Measurements from ENCODE around the gene PXYLP1.

The PXYLP1 gene

DNA sequence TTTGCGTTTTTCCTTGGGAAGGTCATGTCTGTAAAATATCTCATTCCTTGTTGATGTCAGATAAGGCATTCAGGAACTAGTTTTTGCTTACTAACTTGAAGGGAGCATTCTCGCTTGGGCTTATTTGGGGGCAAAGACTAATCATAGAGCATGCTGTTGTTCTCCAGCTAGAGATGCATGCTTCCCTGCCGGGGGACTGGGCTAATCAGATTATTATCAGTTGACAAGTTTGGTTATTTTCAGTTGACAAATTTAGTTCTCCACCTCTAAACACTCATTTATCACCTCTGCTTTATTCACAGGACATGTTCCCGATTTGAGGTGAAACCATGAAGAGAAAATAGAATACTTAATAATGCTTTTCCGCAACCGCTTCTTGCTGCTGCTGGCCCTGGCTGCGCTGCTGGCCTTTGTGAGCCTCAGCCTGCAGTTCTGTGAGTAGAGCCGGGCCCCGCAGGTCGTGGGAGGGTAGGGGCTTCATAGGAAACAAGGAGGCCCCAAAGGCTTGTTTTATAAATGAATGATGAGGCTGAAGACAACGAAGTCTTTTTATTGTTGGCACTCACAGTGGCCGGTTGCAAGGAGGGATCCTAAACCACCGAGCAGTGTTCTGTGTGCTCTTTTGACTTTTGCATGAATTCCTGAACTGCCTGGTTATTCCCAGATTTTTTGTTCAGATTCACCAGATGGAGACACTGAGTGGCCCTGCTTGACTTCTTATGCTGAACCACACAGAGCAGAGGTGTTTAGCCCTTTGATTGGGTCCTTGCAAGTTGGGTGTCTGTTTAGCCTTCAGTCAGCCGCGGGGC, 28.4 kb downstream of the PXYLP1 start:
- DNase-seq (ENCODE audit: low read depth in 1 of 2, low spot score in 1 of 2) = no peak
- H3K4me3 ChIP-seq (replicated peaks; ENCODE audit: insufficient read depth, low read length) = no peak overlapping the region
- no peak overlapping the region for H3K27ac ChIP-seq (replicated peaks)
- no peaks in the 10 kb centered on the region for H3K27me3 ChIP-seq (ENCODE audit: insufficient read depth, poor library complexity, severe bottlenecking)
- TF ChIP-seq GABPA (IDR thresholded peaks at IDR 0.05; ENCODE audit: low read depth) (no peak), POLR2AphosphoS5 (IDR thresholded peaks at IDR 0.05; ENCODE audit: low read depth) (no peak), SPI1 (IDR thresholded peaks at IDR 0.05; ENCODE audit: borderline replicate concordance, low read depth) (no peak)
- TF ChIP-seq, protein P1, sequence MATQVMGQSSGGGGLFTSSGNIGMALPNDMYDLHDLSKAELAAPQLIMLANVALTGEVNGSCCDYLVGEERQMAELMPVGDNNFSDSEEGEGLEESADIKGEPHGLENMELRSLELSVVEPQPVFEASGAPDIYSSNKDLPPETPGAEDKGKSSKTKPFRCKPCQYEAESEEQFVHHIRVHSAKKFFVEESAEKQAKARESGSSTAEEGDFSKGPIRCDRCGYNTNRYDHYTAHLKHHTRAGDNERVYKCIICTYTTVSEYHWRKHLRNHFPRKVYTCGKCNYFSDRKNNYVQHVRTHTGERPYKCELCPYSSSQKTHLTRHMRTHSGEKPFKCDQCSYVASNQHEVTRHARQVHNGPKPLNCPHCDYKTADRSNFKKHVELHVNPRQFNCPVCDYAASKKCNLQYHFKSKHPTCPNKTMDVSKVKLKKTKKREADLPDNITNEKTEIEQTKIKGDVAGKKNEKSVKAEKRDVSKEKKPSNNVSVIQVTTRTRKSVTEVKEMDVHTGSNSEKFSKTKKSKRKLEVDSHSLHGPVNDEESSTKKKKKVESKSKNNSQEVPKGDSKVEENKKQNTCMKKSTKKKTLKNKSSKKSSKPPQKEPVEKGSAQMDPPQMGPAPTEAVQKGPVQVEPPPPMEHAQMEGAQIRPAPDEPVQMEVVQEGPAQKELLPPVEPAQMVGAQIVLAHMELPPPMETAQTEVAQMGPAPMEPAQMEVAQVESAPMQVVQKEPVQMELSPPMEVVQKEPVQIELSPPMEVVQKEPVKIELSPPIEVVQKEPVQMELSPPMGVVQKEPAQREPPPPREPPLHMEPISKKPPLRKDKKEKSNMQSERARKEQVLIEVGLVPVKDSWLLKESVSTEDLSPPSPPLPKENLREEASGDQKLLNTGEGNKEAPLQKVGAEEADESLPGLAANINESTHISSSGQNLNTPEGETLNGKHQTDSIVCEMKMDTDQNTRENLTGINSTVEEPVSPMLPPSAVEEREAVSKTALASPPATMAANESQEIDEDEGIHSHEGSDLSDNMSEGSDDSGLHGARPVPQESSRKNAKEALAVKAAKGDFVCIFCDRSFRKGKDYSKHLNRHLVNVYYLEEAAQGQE (IDR thresholded peaks at IDR 0.05; ENCODE audit: insufficient replicate concordance, low read depth) = no peak
- TF ChIP-seq, protein P2, sequence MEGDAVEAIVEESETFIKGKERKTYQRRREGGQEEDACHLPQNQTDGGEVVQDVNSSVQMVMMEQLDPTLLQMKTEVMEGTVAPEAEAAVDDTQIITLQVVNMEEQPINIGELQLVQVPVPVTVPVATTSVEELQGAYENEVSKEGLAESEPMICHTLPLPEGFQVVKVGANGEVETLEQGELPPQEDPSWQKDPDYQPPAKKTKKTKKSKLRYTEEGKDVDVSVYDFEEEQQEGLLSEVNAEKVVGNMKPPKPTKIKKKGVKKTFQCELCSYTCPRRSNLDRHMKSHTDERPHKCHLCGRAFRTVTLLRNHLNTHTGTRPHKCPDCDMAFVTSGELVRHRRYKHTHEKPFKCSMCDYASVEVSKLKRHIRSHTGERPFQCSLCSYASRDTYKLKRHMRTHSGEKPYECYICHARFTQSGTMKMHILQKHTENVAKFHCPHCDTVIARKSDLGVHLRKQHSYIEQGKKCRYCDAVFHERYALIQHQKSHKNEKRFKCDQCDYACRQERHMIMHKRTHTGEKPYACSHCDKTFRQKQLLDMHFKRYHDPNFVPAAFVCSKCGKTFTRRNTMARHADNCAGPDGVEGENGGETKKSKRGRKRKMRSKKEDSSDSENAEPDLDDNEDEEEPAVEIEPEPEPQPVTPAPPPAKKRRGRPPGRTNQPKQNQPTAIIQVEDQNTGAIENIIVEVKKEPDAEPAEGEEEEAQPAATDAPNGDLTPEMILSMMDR (IDR thresholded peaks at IDR 0.05; ENCODE audit: insufficient read depth, low read length) = no peak

DNA sequence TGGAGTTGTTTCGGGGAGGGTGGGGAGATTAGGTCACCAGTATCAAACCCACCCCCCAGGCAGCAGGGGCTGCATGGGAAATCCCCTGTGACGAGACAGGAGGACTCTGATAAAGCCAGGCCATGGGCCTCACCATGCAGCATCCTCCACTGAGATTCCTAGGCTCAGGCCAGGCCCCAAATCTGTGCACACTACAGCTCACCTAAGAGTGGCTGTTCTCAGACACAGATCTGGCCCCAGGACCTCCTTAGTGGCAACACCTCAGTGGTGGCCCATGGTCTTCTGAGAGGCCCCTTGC, 29.0 kb downstream of the PXYLP1 start:
- TF ChIP-seq SPI1 (IDR thresholded peaks at IDR 0.05; ENCODE audit: borderline replicate concordance, low read depth) (no peak), POLR2AphosphoS5 (IDR thresholded peaks at IDR 0.05; ENCODE audit: low read depth) (no peak), GABPA (IDR thresholded peaks at IDR 0.05; ENCODE audit: low read depth) (no peak)
- TF ChIP-seq, protein P2 (IDR thresholded peaks at IDR 0.05; ENCODE audit: insufficient read depth, low read length) = no peak
- TF ChIP-seq, protein P1 (IDR thresholded peaks at IDR 0.05; ENCODE audit: insufficient replicate concordance, low read depth) = no peak
- DNase-seq (ENCODE audit: low read depth in 1 of 2, low spot score in 1 of 2) = no peak

DNA sequence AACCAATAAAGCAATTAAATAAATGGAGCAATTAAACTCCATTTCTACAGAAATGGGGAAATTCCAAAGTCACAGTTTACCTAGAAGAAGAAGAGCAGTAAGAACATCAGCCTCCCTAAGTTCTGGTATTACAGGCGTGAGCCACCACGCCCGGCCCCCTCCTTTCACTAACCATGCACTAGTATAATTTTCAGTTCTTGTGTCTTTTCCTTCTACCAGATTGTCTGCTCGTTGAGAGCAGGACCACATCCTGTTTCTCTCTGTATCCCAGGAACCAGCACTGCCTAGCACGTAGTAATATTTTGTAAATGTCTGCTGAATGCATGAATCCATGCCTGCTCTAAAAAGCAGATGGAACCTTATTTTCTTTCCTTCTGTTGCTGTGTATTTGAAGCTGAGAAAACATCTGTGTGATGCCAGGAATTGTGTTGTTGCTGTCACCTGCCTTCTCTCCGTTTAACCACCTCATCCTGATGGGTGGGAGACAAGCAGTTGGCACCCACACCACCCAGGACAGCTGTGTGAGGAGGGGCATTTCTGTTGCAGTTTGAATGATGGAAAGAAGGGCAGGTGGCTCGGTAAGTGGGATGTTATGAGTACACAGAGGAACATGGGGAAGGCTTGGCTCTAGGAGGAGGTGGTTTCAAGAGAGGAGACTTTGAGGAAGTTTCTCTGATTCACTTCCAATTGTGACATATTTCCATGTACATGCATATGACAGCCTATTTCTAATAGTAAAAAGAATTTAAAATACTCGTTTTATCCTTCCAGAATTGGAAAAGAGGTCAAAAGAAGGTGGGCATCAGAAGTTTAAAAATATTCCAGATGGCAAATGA, 30.1 kb downstream of the PXYLP1 start:
- H3K4me3 ChIP-seq (replicated peaks; ENCODE audit: insufficient read depth, low read length) = no peak overlapping the region
- TF ChIP-seq POLR2AphosphoS5 (IDR thresholded peaks at IDR 0.05; ENCODE audit: low read depth) (no peak), GABPA (IDR thresholded peaks at IDR 0.05; ENCODE audit: low read depth) (no peak), SPI1 (IDR thresholded peaks at IDR 0.05; ENCODE audit: borderline replicate concordance, low read depth) (no peak)
- TF ChIP-seq, protein P2 (IDR thresholded peaks at IDR 0.05; ENCODE audit: insufficient read depth, low read length) = no peak
- TF ChIP-seq, protein P1 (IDR thresholded peaks at IDR 0.05; ENCODE audit: insufficient replicate concordance, low read depth) = no peak
- no peaks in the 10 kb centered on the region for H3K27me3 ChIP-seq (ENCODE audit: insufficient read depth, poor library complexity, severe bottlenecking)
- no peak for DNase-seq (ENCODE audit: low read depth in 1 of 2, low spot score in 1 of 2)
- no peak overlapping the region for H3K27ac ChIP-seq (replicated peaks)

More for the DNA sequence above, 29.0 kb downstream of the PXYLP1 start:
- no peaks in the 10 kb centered on the region for H3K27me3 ChIP-seq (ENCODE audit: insufficient read depth, poor library complexity, severe bottlenecking)
- no peak overlapping the region for H3K27ac ChIP-seq (replicated peaks)
- no peak overlapping the region for H3K4me3 ChIP-seq (replicated peaks; ENCODE audit: insufficient read depth, low read length)
